IMR-90 (cell line): ENCODE measurements around the gene ZNF341. TPM values are rescaled to one million over a fixed set of nuclear protein-coding genes. Genes with fewer than 3 reads are reported as not detected.

Experiments used
- ATAC-seq: fragments of 200-7000 bp; cut with Tn5 transposase; 2 replicates; pipeline ENCODE4 v1.9.1; 2020; ENCODE audit warnings: low read depth, mild to moderate bottlenecking, moderate library complexity
- BruUV-seq: library from RNA; stranded (reverse); fragments of 400-500 nt; replicated peaks from 2 replicates; lab custom pipeline; 2021; lab: Mats Ljungman, UMichigan
- CTCF ChIA-PET: fragments of 300-600 bp; formaldehyde crosslinking; extraction: SDS; loops from one replicate; lab custom pipeline; 2021; ENCODE audit warnings: antibody characterized with exemption; lab: Yijun Ruan, JAX
- POLR2A ChIA-PET: fragments of 300-600 bp; sonication (Branson Sonifier 250); formaldehyde crosslinking; loops from one replicate; lab custom pipeline; 2022; ENCODE audit warnings: antibody characterized with exemption; ENCODE audit not compliant: unreplicated experiment; lab: Charles Lee
- DNase-seq: peaks from one replicate; pipeline ENCODE4 v3.0.0; 2013
- H2AFZ ChIP-seq: replicated peaks from 2 replicates; pipeline ENCODE3; 2013; ENCODE audit warnings: low read length, mild to moderate bottlenecking; ENCODE audit not compliant: poor library complexity
- H2AK5ac ChIP-seq: 2 replicates; pipeline ENCODE4 v1.6.1; 2013; ENCODE audit warnings: low read depth, low read length, inconsistent platforms
- H2AK9ac ChIP-seq: replicated peaks from 2 replicates; pipeline ENCODE3; 2013; ENCODE audit warnings: mild to moderate bottlenecking, low read depth, low read length, moderate library complexity; ENCODE audit not compliant: poor library complexity
- H2BK120ac ChIP-seq: 2 replicates; pipeline ENCODE4 v1.6.1; 2013; ENCODE audit warnings: low read depth, low read length, inconsistent platforms
- H2BK15ac ChIP-seq: 3 replicates; pipeline ENCODE4 v1.6.1; 2013; ENCODE audit warnings: low read depth, low read length, inconsistent platforms
- H2BK20ac ChIP-seq: 2 replicates; pipeline ENCODE4 v1.6.1; 2013; ENCODE audit warnings: low read depth, mild to moderate bottlenecking, inconsistent platforms, low read length, moderate library complexity
- H2BK5ac ChIP-seq: 2 replicates; pipeline ENCODE4 v1.6.1; 2013; ENCODE audit warnings: mild to moderate bottlenecking, low read depth, low read length, inconsistent platforms; ENCODE audit not compliant: poor library complexity, severe bottlenecking
- H3K14ac ChIP-seq: replicated peaks from 2 replicates; pipeline ENCODE4 v1.6.1; 2013; ENCODE audit warnings: low read depth, low read length, inconsistent platforms
- H3K18ac ChIP-seq: 2 replicates; pipeline ENCODE4 v1.6.1; 2013; ENCODE audit warnings: low read depth, low read length, control low read depth
- H3K23ac ChIP-seq: 2 replicates; pipeline ENCODE4 v1.6.1; 2013; ENCODE audit warnings: low read depth, low read length, inconsistent platforms
- H3K27ac ChIP-seq: 2 replicates; pipeline ENCODE4 v1.5.1; 2013; ENCODE audit warnings: mild to moderate bottlenecking, control low read depth, low read length; ENCODE audit not compliant: insufficient read depth
- H3K27me3 ChIP-seq: 2 replicates; pipeline ENCODE4 v1.6.1; 2013; ENCODE audit warnings: low read length; ENCODE audit not compliant: control insufficient read depth, insufficient read depth
- H3K36me3 ChIP-seq: 2 replicates; pipeline ENCODE4 v1.6.1; 2013; ENCODE audit warnings: low read length, mixed read lengths; ENCODE audit not compliant: control insufficient read depth, insufficient read depth
- H3K4ac ChIP-seq: 2 replicates; pipeline ENCODE4 v1.6.1; 2013; ENCODE audit warnings: low read depth, low read length, inconsistent platforms
- H3K4me1 ChIP-seq: 2 replicates; pipeline ENCODE4 v1.6.1; 2013; ENCODE audit warnings: low read length, mixed read lengths; ENCODE audit not compliant: control insufficient read depth, insufficient read depth
- H3K4me2 ChIP-seq: 2 replicates; pipeline ENCODE4 v1.6.1; 2013; ENCODE audit warnings: low read depth, mild to moderate bottlenecking, control low read depth, low read length, moderate library complexity
- H3K4me3 ChIP-seq: 2 replicates; pipeline ENCODE4 v1.5.1; 2013; ENCODE audit warnings: low read depth, mild to moderate bottlenecking, control low read depth, low read length, moderate library complexity; ENCODE audit not compliant: insufficient read depth
- H3K56ac ChIP-seq: 2 replicates; pipeline ENCODE4 v1.6.1; 2013; ENCODE audit warnings: low read length, inconsistent platforms; ENCODE audit not compliant: insufficient read depth; ENCODE audit errors: extremely low read depth
- H3K79me1 ChIP-seq, 2 experiments: 2 replicates each; pipeline ENCODE4 v1.6.1; 2013; ENCODE audit warnings: low read length in 2 of 2, inconsistent platforms in 1 of 2, low read depth in 1 of 2
- H3K9ac ChIP-seq: 2 replicates; pipeline ENCODE4 v1.6.1; 2013; ENCODE audit warnings: low read depth, low read length, control low read depth
- H3K9me1 ChIP-seq: 2 replicates; pipeline ENCODE4 v1.6.1; 2013; ENCODE audit warnings: low read length, inconsistent platforms; ENCODE audit not compliant: insufficient read depth
- H3K9me3 ChIP-seq: 2 replicates; pipeline ENCODE4 v1.6.1; 2013; ENCODE audit warnings: low read length; ENCODE audit not compliant: control insufficient read depth, insufficient read depth
- H4K20me1 ChIP-seq: 2 replicates; pipeline ENCODE4 v1.6.1; 2013; ENCODE audit warnings: low read length, inconsistent platforms; ENCODE audit not compliant: insufficient read depth
- H4K5ac ChIP-seq: 2 replicates; pipeline ENCODE4 v1.6.1; 2013; ENCODE audit warnings: mild to moderate bottlenecking, low read depth, low read length, control low read depth
- H4K8ac ChIP-seq, 2 experiments: 2 replicates each; pipeline ENCODE4 v1.6.1; 2013; ENCODE audit warnings: low read depth in 2 of 2, low read length in 2 of 2, control low read depth in 1 of 2, inconsistent platforms in 1 of 2
- H4K91ac ChIP-seq: 2 replicates; pipeline ENCODE4 v1.6.1; 2013; ENCODE audit warnings: low read depth, low read length, inconsistent platforms; ENCODE audit not compliant: insufficient read depth
- CEBPB ChIP-seq: IDR thresholded peaks from 2 replicates; pipeline ENCODE4 v1.6.1; 2012; ENCODE audit warnings: low read depth, low read length, improper control_type of control experiment
- CTCF ChIP-seq: conservative IDR thresholded peaks from 2 replicates; pipeline ENCODE4 v1.5.1; 2012; ENCODE audit warnings: mild to moderate bottlenecking, low read depth, low read length, improper control_type of control experiment
- FOS ChIP-seq: fragments of 150-350 bp; IDR thresholded peaks from 2 replicates; pipeline ENCODE4 v1.6.1; 2016; ENCODE audit warnings: low read depth, low read length
- MXI1 ChIP-seq: IDR thresholded peaks from 2 replicates; pipeline ENCODE4 v1.6.1; 2012; ENCODE audit warnings: low read depth, mild to moderate bottlenecking, low read length, moderate library complexity, borderline replicate concordance
- POLR2A ChIP-seq: IDR thresholded peaks from 2 replicates; pipeline ENCODE4 v1.6.1; 2012; ENCODE audit warnings: mild to moderate bottlenecking, low read depth, low read length
- WGBS, 2 experiments: methylation state at CpG; one replicate each; pipeline versions ENCODE4 v1.1.5 to v1.1.7; 2013; ENCODE audit warnings: missing lambda C conversion rate in 2 of 2; ENCODE audit not compliant: insufficient read length in 1 of 2; ENCODE audit errors: extremely low coverage in 2 of 2; 5-methylcytosine and 5-hydroxymethylcytosine counted together
- dilution Hi-C: fragments of 300-500 bp; cut with HindIII; formaldehyde crosslinking; loops from one replicate; pipeline ENCODE4 v1.14.3; 2018; ENCODE audit warnings: low sequenced_read_pairs; ENCODE audit not compliant: unreplicated experiment
- in situ Hi-C: fragments of 300-500 bp; cut with MboI; formaldehyde crosslinking; loops from 3 replicates; pipeline ENCODE4 v1.14.3; 2019; ENCODE audit warnings: low sequenced_read_pairs, inconsistent platforms, mixed read lengths
- intact Hi-C: fragments of 100-400 bp; cut with micrococcal nuclease; formaldehyde crosslinking; loops from 2 replicates; pipeline ENCODE4 v1.10.0; 2022
- polyA plus RNA-seq, 3 experiments: library from polyadenylated mRNA; depleted of rRNA; stranded (reverse); fragments of >200 nt; gene quantifications; 2 replicates each; pipeline ENCODE4 v1.2.3, GENCODE V29; 2012; ENCODE audit warnings: low replicate concordance in 1 of 3
- total RNA-seq: library from RNA; depleted of rRNA; stranded (reverse); fragments of >200 nt; gene quantifications from 2 replicates; pipeline ENCODE4 v1.2.3, GENCODE V29; 2012

The ZNF341 gene
- total and polyA plus RNA-seq, 2 of the 4 experiments (the other 2 are of a cell fraction) = 1.1 to 3.4 TPM

- H3K36me3 ChIP-seq = peaks cover 3% of the 10 kb centered on the region; the same call in 1 of the 2 replicates
- H2AK9ac ChIP-seq = no peak overlapping the region
- no peak overlapping the region for H3K4me3 ChIP-seq
- H3K27me3 ChIP-seq = no peaks in the 10 kb centered on the region
- no peak for ATAC-seq
- ChIA-PET POLR2A (no interaction called here), CTCF (no interaction called here)
- no peak overlapping the region for H2BK120ac ChIP-seq
- no peak overlapping the region for H2BK5ac ChIP-seq
- no peak overlapping the region for H3K4me2 ChIP-seq
- WGBS, 2 experiments = no CpG with 5 or more reads among the region's 2 CpGs
- no peak overlapping the region for H3K18ac ChIP-seq
- H4K8ac ChIP-seq = no peak overlapping the region
- no peak for TF ChIP-seq POLR2A
- TF ChIP-seq CTCF = no peak
- TF ChIP-seq MXI1 = no peak
- TF ChIP-seq CEBPB = no peak
- no peak for TF ChIP-seq FOS
- no peak overlapping the region for H3K14ac ChIP-seq
- H3K4ac ChIP-seq = no peak overlapping the region
- peaks cover 15% of the 10 kb centered on the region for H3K9me1 ChIP-seq
- no TSS peak for BruUV-seq
- H2AFZ ChIP-seq = no peak overlapping the region
- no peak overlapping the region for H3K56ac ChIP-seq
- dilution Hi-C loops (no loop called here), in situ Hi-C loops (no loop called here), intact Hi-C loops (no loop called here)
- H2AK5ac ChIP-seq = no peak overlapping the region
- H4K20me1 ChIP-seq = no peaks in the 10 kb centered on the region
- no peak overlapping the region for H3K23ac ChIP-seq
- H2BK20ac ChIP-seq = no peak overlapping the region
- no peaks in the 10 kb centered on the region for H3K9me3 ChIP-seq
- H3K9ac ChIP-seq = no peak overlapping the region
- H4K5ac ChIP-seq = no peak overlapping the region
- H3K79me1 ChIP-seq = peaks cover 0 to 14% of the 10 kb centered on the region in 2 experiments; a peak in 2 of 4 replicates
- H3K27ac ChIP-seq = no peak overlapping the region
- no peak for DNase-seq
- no peak overlapping the region for H4K91ac ChIP-seq
- H3K4me1 ChIP-seq = peaks cover 5% of the 10 kb centered on the region
- no peak overlapping the region for H2BK15ac ChIP-seq
Measured at GRCh38 chr20:33716498-33716897, 15.3 kb upstream of the ZNF341 start.
